Measurements from ENCODE around the gene MMUT.

GRCh38 chr6:49479308-49479970, 16.4 kb upstream of the MMUT start:
- TF ChIP-seq EP300 (IDR thresholded peaks at IDR 0.05) (no peak), CTCF (IDR thresholded peaks at IDR 0.05) (no peak), POLR2AphosphoS5 (IDR thresholded peaks at IDR 0.05) (no peak), POLR2A (IDR thresholded peaks at IDR 0.05) (no peak)
